NK-92 (cell line): ENCODE results near the gene CCSER1.
"Not testable (repeated sequence)": the region's sequence is repeated elsewhere in the genome, so short reads cannot be mapped to it uniquely, and the experiment has no call there.

Source experiments
- DNase-seq: peaks from one replicate; lab custom pipeline; 2025; ENCODE audit not compliant: unreplicated experiment; lab: John Stamatoyannopoulos, UW

CCSER1 gene

DNA sequence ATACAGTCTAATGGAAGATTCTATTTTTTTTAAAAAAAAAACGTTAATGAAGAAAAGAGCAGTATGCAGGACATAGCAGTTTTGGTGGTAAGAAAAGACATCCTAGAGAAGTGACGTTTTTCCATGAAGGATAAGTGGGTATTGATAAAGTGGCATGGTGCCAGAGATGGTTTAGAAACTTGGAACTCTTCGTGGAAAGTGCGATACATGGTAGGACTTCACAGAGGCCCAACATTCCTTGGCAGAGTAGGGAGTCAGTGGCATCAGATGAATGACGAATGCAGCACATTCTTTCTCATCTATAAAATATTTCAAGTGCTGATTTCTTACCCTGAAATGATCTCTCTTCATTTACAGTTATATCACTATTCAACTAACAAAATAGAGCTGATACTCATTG, 298.7 kb downstream of the CCSER1 start:
- DNase-seq, result no peak

DNA sequence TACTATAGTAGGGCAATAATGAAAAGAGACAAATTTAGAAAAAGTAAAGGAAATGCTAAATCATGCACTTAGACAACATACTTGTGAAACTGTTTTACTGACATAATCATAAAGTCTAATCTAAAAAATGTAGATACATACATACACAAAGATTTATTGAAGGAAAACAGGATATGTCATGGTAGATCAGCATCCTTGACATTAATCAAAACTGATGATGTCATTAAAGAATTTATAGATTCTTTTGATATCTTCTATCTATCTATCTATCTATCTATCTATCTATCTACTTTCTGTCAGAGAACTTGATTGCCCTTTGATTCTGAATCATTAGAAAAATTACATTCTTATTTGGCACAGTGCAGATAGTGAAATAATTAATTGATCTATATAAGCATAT, 311.3 kb downstream of the CCSER1 start:
- no peak for DNase-seq

DNA sequence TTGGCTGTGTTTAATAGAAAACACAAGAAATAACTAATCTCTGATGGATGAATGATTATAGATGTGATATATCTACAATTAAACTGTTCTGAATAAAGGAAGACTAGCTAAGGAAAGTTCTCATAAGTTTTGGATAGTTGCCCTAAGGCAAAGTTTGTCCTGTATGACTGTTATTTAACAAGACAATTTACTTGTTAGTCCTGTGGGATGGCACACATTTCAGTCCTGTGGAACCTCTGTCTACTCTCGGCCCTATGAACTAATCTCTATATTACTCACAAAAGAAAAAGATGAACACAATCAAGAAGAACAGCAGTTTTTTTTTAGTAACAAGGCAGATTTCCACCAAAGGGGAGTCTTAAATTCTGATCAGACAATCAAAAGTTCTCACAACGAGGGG, 314.6 kb downstream of the CCSER1 start:
- DNase-seq, result no peak

DNA sequence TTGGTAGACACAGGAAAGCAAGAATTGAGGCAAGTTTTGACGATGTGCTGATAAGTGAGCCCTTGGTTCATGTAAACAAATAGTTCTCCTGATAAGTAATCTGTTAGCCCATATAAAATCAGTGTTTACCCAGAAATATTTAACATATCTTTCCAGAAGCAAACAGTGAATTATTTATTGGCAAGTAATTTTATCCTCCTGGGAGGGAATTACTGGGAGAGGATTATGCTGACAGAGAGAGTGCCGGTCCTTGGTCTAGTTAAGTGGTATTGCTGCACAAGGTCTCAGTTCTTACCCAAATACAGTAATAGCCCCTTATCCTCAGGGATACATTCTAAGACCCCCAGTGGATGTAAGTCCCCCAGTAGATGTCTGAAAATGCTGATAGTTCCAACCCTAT, 315.4 kb downstream of the CCSER1 start:
- DNase-seq, result no peak

DNA sequence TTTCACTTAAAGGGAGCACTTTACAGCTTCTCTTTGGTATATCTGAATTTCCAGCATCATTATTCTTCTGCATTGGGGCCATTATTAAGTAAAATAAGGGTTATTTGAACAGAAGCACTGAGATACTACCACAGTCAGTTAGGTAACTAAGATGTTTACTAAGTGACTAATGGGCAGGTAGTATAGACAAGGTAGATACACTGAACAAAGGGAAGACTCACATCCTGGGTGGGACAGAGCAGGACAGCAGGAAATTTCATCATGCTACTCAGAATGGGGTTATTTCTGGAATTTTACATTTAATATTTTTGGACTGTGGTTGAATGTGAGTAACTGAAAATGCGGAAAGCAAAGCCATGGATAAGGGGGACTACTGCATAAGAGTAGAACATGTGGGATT, 316.0 kb downstream of the CCSER1 start:
- no peak for DNase-seq

DNA sequence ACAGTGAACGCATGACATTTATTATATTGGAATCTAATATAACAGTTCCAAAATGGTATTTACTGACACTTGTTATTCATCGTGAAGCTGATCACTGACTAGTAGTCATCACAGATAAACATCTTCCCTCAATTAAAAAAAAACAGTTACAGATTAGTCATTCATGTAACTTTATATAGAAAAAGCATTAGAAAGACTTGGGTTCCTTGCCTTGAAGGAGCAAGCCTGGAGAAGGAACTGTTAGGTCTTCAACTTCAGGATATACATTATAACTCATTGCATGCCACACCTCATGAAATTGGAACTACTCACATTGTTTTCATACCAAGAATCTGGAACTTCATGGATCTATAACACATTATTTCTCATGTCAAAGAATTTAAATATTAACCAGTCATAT, 317.7 kb downstream of the CCSER1 start:
- DNase-seq, result no peak

DNA sequence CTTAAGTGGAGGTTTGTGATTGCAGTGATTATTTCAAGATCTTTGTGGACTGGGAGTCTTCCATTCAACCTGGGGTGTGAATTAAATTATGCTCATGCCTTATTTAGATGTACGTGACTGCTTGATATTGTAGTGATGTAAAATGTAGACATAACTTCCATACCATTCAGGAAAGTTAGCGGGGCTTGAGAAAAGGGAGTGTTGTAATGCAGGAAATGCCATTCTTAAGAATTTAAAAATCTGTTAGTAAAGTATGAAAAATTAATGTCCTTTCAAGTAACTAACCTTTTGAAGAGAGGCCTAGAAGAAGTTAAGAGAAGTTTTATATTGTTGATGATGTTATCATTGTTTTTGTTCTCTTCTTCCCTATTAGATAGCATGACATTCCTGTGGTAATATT, 318.2 kb downstream of the CCSER1 start:
- DNase-seq, result no peak

DNA sequence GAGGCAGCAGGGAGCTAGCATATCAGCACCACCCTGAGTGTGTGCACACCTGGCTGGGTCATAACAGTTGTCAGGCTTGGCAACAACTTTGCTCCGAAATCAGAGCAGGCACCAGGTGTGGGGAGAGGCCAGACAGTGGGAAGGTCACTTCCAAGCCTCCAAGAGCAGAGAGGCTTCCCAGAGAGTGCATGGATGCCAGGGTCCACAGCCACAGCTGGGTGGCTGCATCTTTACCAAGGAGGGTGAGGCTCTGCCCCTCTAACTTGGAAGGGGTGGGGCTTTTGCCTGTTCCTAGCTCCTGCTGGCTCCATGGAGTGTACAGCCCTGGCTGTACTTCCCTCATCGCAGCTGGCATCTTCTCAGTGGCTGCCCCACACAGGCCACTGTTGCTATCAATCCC, 322.4 kb downstream of the CCSER1 start:
- no peak for DNase-seq

DNA sequence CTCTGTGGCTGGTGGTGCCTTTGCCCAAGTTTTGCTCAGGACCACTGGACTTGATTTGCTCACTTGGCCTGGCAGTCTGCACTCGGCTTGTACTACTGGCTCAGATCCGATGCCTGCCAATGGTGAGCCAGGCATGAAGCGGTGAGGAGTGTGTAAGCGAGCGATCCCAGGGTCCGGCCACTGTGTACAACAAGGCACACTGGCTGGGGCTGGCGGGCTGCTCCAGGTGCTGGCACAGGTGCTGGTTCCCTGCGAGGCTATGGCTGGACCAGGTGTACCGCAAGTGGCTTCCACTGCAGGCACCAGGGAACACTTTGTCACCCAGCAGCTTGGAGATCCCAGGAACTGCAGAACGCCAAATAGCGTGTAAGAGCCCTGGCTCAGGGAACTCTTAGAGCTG, 329.7 kb downstream of the CCSER1 start:
- no peak for DNase-seq

DNA sequence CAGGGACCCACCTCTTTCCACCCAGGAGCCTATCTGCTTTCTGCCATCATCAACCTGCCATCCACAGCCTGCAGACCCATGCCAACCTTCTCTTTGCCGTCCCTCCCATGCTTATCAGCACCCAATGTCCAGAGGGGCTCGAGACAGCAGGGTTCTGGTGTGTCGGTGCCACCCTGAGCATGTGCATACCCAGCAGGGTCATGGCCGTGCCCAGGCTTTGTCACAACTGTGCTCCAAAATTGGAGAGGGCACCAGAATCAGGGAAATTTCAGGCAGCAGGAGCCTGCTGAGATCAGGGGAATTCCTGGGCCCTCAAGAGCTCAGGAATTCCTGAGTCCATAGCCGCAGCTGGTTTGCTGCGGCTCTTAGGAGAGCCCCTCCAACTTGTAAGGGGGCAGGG, 330.6 kb downstream of the CCSER1 start:
- no peak for DNase-seq

DNA sequence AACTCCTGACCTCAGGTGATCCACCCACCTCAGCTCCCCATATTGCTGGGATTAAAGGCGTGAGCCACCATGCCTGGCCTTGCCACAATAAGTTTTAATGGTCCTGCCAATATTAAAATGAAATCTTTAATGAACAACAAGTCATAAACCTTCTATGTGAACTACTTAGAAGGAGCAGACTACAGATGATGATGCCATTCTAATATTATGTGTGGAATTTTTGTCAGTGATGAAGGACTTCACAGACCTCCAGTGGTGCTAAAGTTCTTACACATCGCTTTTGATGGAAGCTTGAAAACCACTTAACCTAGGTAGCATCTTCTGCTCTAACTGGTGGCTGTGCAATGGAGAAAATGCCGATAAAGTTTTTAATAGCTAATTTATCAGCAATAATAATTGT, 331.4 kb downstream of the CCSER1 start:
- DNase-seq, result no peak

DNA sequence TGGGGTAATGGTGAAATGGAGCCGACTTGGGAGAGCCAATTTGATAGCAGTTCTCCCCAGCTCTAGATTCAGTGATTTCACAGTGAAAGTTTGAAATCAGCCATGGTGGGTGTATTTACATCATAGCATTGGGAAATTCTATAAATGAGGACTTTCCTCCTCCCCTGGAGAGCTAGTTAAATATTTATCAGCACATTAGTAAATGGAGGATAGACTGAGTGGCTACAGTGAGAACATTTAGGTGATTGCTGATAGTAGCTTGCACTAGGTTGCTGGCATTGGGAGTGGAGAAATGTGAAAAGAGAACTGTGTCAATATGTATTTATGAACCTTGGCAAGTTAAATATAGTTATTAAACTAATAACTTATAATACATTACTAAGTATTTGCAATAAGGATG, 347.3 kb downstream of the CCSER1 start:
- no peak for DNase-seq

DNA sequence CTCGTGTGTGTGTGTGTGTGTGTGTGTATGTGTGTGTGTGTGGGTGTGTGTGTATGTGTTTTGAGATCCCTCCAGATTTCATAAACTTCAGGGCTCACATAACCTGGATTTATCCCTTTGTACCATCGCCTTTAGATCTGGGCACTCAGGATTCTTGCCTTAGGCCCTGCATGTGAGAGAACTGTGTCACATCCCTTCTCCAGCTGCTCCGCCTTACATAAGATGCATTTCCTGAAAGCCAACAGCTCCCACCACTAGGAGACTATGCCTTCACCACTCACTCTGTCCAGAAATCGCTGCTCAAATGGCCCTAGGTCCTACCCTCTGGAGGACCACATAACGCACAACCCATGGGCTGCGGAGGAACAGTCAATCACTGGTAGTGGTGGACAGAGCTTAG, 348.8 kb downstream of the CCSER1 start:
- DNase-seq, result no peak

DNA sequence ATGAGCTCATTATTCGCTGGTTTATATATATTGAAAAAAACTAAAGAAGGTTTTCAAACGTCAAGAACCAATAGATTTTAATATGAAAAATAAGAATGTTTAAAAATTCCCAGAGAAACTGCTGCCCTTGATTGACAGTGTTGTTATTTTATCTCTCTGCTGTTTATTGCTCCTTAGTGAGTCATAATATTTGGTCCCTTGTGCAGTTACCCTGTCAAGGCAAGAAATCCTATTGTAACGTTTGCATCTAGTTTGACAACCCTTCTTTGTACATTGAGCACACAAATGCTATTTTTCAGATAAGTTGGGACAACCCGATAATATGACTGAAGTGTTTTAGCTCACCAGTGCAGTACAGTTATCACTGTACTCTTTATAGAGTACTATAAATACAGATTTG, 349.4 kb downstream of the CCSER1 start:
- no peak for DNase-seq

DNA sequence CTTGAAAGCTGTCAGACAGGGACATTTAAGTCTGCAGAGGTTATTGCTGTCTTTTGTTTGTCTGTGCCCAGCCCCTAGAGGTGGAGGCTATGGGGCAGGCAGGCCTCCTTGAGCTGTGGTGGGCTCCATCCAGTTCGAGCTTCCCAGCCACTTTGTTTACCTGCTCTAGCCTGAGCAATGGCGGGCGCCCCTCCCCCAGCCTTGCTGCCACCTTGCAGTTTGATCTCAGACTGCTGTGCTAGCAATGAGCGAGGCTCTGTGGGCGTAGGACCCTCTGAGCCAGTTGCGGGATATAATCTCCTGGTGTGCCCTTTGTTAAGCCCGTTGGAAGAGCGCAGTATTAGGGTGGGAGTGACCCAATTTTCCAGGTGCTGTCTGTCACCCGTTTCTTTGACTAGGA, 357.7 kb downstream of the CCSER1 start:
- DNase-seq, result not testable (repeated sequence)

DNA sequence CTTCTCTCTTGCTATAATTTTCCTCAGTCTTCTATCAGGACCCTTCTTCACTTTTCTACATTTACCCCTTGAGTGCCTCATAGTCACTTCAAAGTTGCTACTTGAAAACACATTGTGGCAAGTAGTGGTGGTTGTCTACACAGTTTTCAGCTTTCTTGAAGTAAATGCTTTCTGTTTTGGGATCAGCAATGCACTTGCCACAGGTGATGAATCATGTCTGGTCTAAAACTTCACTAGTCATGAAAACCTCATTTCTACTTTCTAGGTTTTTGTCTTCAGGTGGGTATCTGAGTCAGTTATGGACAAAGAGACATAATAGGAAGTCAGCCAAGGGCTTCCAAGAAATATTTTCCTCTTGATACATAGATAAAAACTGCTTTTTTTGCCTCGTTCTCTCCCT, 359.2 kb downstream of the CCSER1 start:
- no peak for DNase-seq

DNA sequence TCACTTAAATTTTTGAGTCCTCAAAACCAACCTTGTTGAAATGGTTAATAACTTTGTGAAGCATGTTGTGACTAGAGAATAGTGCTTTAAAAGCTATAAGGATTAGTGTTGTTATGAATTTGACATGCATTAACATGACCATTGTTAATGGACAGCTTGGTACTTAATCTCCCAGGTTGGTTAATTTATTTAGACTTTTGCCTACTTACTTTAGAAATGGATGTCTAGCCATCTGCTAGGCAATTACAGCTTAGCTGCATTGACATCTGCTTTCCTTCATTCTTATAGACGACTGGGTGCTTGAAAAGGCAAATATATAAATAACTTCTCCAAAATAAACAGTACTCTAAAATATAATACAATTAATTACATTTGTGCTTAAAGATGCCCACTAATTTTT, 368.0 kb downstream of the CCSER1 start:
- no peak for DNase-seq

DNA sequence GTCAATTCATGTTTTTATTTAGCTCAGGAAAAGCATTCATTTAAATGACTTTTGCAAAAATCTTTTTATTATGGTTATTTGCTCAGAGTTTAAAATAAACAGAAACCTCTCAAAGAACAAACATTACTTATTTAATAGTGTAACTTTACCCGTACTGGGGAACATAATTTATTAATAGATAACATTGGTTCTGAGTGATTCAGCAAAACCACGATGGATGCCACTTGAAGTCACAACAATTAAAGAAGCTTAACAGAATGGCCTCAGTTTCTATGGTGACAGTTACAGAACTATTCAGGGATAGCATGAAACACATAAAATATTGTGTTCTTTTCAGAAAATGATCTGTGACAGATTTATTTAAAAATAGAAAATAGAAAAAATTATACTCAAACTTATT, 368.7 kb downstream of the CCSER1 start:
- DNase-seq, result no peak

DNA sequence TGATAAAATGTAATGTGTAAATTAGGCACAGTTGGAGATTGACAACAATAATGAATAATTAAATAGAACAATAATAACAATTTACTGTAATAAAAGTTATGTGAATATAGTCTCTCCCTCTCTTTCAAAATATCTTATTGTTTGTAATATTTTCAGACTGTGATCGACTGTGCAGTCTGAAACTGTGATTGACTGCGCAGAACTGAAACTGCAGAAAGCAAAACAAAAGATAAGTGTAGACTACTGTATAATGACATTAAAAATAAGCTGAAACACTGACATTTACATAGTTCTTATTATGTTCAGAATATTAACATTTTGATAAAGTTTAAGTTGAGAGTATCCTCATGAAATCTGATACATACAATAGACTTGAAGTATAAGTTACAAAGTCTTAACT, 371.0 kb downstream of the CCSER1 start:
- DNase-seq, result no peak

DNA sequence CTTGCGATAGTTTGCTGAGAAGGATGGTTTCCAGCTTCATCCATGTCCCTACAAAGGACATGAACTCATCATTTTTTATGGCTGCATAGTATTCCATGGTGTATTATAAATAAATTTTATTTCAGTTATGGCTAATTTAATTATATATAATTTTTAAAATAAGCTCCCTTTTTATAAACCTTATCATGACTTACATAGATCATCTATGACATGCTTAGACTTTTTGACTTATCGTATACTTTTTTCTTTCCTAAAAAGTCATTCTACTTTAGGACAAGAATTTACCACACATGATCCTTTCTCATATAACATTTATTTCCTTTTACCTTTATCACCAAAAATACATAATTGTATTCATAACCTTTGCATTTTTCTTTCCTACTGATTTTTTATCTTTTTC, 376.5 kb downstream of the CCSER1 start:
- DNase-seq, result no peak

DNA sequence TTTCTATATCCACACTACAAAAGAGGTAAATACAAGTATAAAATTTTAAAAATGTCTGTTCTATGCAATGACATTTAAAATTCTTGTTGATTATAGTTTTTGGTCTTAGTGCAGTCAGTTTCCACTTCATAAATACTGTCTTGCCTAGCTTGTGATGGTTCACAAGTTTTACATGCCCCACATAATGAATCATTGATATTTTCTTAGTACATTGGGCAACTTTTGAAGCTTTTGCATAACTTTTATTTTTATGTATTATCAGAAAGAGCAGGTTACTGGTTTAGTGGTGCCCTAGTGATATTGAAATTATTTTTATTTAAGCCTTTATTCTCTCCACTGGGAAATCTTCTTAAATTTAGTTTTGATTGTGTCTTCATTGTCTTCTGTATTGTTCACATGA, 388.0 kb downstream of the CCSER1 start:
- DNase-seq, result no peak

DNA sequence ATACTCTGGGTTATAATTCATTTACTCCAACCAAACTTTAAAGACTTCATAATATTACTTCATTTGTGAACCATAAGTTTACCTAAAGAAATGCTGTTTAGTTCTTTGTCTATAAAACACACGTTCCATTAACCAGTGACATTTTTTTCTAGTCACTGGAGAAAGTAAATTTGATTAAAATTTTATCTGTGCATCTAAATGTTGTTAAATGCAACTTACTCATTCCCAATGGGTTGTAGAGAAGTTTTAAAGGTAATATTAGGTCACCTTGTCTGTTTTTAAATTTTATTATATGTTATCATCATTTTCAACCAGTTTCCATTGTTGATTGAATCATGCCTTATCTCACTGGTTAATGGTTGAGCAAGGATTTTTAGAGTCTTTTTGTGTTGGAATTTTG, 401.4 kb downstream of the CCSER1 start:
- no peak for DNase-seq

DNA sequence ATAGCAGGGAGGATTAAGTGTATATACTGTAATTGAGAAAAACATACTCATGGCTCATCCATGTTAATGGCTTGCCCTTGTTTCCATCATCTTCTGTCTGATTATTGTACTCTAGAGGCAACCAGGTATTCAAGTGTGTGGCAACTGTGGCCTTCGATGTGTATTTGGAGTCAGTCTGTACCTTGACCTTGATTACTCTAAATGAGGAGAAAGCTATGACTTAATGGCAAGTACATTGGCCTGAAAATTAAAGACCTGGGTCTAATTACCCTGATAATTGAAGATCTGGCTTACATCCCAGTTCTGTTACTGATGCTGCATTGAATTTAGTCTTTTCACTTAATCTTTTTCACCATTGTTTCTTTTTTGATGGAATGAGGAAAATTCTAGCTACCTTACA, 409.2 kb downstream of the CCSER1 start:
- no peak for DNase-seq

DNA sequence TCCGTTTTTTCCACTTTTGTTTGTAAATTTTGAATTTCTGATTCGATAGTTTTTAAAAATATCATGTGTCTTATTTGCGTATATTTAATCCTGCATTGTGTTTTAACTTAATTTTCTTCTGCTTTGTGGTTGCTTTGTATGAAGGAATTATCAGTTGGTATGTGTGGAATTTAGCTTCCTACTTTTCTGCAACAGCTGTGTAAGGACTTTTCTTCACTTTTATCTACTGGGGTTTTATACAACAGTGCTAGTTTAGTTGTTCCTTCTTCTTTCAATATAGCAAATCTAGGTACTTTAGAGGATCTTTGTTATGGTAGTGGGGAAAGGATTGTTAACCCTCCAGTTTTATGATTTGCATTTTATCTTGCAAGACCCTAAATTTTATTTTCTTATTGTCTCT, 410.3 kb downstream of the CCSER1 start:
- no peak for DNase-seq
